ENCODE results near the gene LRSAM1.

The LRSAM1 gene

GRCh38 chr9:127543221-127543620 is 91.9 kb downstream of the LRSAM1 start:
- no peaks in the 10 kb centered on the region for H3K4me1 ChIP-seq (ENCODE audit: control insufficient read depth in 1 of 2, insufficient read depth in 1 of 2, low read depth in 1 of 2, low read length in 1 of 2)
- H3K27me3 ChIP-seq: peaks cover 23% of the 10 kb centered on the region
- no peaks in the 10 kb centered on the region for H3K36me3 ChIP-seq
- H3K9me3 ChIP-seq: no peaks in the 10 kb centered on the region
- no peak overlapping the region for H3K4me3 ChIP-seq (ENCODE audit: low read depth in 1 of 2, low read length in 1 of 2)
- TF ChIP-seq CTCF (IDR thresholded peaks at IDR 0.05): no peak
- no peak overlapping the region for H3K27ac ChIP-seq

- Histone ChIP-seq H3K4me3 (ENCODE audit: low read depth in 1 of 2, low read length in 1 of 2) (no peak overlapping the region), H3K4me1 (ENCODE audit: control insufficient read depth in 1 of 2, insufficient read depth in 1 of 2, low read depth in 1 of 2, low read length in 1 of 2) (no peaks in the 10 kb centered on the region)
- no peak for TF ChIP-seq CTCF (IDR thresholded peaks at IDR 0.05)
Measured at GRCh38 chr9:127543973-127544533, 92.7 kb downstream of the LRSAM1 start.

GRCh38 chr9:127545196-127546124 is 94.2 kb downstream of the LRSAM1 start:
- no peak for TF ChIP-seq CTCF (IDR thresholded peaks at IDR 0.05)
- no peak overlapping the region for H3K4me3 ChIP-seq (ENCODE audit: low read depth in 1 of 2, low read length in 1 of 2)
- H3K4me1 ChIP-seq (ENCODE audit: control insufficient read depth in 1 of 2, insufficient read depth in 1 of 2, low read depth in 1 of 2, low read length in 1 of 2): no peaks in the 10 kb centered on the region

More at GRCh38 chr9:127543973-127544533, 92.7 kb downstream of the LRSAM1 start:
- H3K9me3 ChIP-seq: no peaks in the 10 kb centered on the region
- H3K27me3 ChIP-seq: peaks cover 23% of the 10 kb centered on the region
- H3K27ac ChIP-seq: no peak overlapping the region
- no peaks in the 10 kb centered on the region for H3K36me3 ChIP-seq

GRCh38 chr9:127546125-127546832 is 95.0 kb downstream of the LRSAM1 start:
- H3K36me3 ChIP-seq: no peaks in the 10 kb centered on the region
- no peak overlapping the region for H3K27ac ChIP-seq
- peaks cover 23% of the 10 kb centered on the region for H3K27me3 ChIP-seq
- H3K4me3 ChIP-seq (ENCODE audit: low read depth in 1 of 2, low read length in 1 of 2): no peak overlapping the region
- TF ChIP-seq CTCF (IDR thresholded peaks at IDR 0.05): no peak
- no peaks in the 10 kb centered on the region for H3K9me3 ChIP-seq
- H3K4me1 ChIP-seq (ENCODE audit: control insufficient read depth in 1 of 2, insufficient read depth in 1 of 2, low read depth in 1 of 2, low read length in 1 of 2): no peaks in the 10 kb centered on the region

More at GRCh38 chr9:127545196-127546124, 94.2 kb downstream of the LRSAM1 start:
- no peaks in the 10 kb centered on the region for H3K36me3 ChIP-seq
- H3K27ac ChIP-seq: no peak overlapping the region
- H3K9me3 ChIP-seq: no peaks in the 10 kb centered on the region
- peaks cover 23% of the 10 kb centered on the region for H3K27me3 ChIP-seq

GRCh38 chr9:127548352-127548881 is 97.1 kb downstream of the LRSAM1 start:
- no peak for TF ChIP-seq CTCF (IDR thresholded peaks at IDR 0.05)
- no peak overlapping the region for H3K4me3 ChIP-seq (ENCODE audit: low read depth in 1 of 2, low read length in 1 of 2)
- no peaks in the 10 kb centered on the region for H3K36me3 ChIP-seq
- no peaks in the 10 kb centered on the region for H3K9me3 ChIP-seq
- H3K27ac ChIP-seq: no peak overlapping the region
- H3K27me3 ChIP-seq: peaks cover 27% of the 10 kb centered on the region
- H3K4me1 ChIP-seq (ENCODE audit: control insufficient read depth in 1 of 2, insufficient read depth in 1 of 2, low read depth in 1 of 2, low read length in 1 of 2): no peaks in the 10 kb centered on the region

Data from neutrophil (primary cell).